GM19324 (cell line): ENCODE measurements around the gene TLR1.
"Not testable (repeated sequence)": the region's sequence is repeated elsewhere in the genome, so short reads cannot be mapped to it uniquely, and the experiment has no call there.

Source experiments
- ATAC-seq: cut with Tn5 transposase; IDR thresholded peaks from one replicate; pipeline ENCODE4 v1.9.1; 2021; ENCODE audit warnings: mild to moderate bottlenecking, moderate library complexity; ENCODE audit not compliant: unreplicated experiment, low FRiP score

Gene TLR1

GRCh38 chr4:38777925-38778324 is 26.7 kb downstream of the TLR1 start:
- not testable (repeated sequence) for ATAC-seq

GRCh38 chr4:38775326-38775725 is 29.3 kb downstream of the TLR1 start:
- no peak for ATAC-seq

- ATAC-seq = no peak
These were observed 30.2 kb downstream of the TLR1 start for GRCh38 chr4:38774181-38774955.

GRCh38 chr4:38770281-38770680 is 34.3 kb downstream of the TLR1 start:
- ATAC-seq = not testable (repeated sequence)

- ATAC-seq = no peak
These were observed 34.7 kb downstream of the TLR1 start for GRCh38 chr4:38769857-38770256.

GRCh38 chr4:38769441-38769840 is 35.1 kb downstream of the TLR1 start:
- ATAC-seq = no peak

- ATAC-seq = no peak
These were observed 35.6 kb downstream of the TLR1 start for GRCh38 chr4:38768968-38769394.

- not testable (repeated sequence) for ATAC-seq
These were observed 37.7 kb downstream of the TLR1 start for GRCh38 chr4:38766940-38767339.

GRCh38 chr4:38765382-38765781 is 39.2 kb downstream of the TLR1 start:
- no peak for ATAC-seq

- no peak for ATAC-seq
These were observed 40.3 kb downstream of the TLR1 start for GRCh38 chr4:38764277-38764676.

- peak; percentile 33 for ATAC-seq
These were observed 42.0 kb downstream of the TLR1 start for GRCh38 chr4:38762560-38762959.

GRCh38 chr4:38759790-38760122 is 44.8 kb downstream of the TLR1 start:
- ATAC-seq = no peak

GRCh38 chr4:38759113-38759789 is 45.3 kb downstream of the TLR1 start:
- no peak for ATAC-seq

GRCh38 chr4:38757945-38758600 is 46.5 kb downstream of the TLR1 start:
- ATAC-seq = no peak

- no peak for ATAC-seq
These were observed 51.4 kb downstream of the TLR1 start for GRCh38 chr4:38752941-38753806.

- ATAC-seq = peak; percentile 93
These were observed 52.1 kb downstream of the TLR1 start for GRCh38 chr4:38752372-38752940.

GRCh38 chr4:38751341-38752010 is 53.1 kb downstream of the TLR1 start:
- ATAC-seq = no peak

- ATAC-seq = no peak
These were observed 55.3 kb downstream of the TLR1 start for GRCh38 chr4:38749336-38749735.

GRCh38 chr4:38747629-38748028 is 57.0 kb downstream of the TLR1 start:
- ATAC-seq = no peak
